ENCODE data around the gene COQ5.

COQ5 gene, protein sequence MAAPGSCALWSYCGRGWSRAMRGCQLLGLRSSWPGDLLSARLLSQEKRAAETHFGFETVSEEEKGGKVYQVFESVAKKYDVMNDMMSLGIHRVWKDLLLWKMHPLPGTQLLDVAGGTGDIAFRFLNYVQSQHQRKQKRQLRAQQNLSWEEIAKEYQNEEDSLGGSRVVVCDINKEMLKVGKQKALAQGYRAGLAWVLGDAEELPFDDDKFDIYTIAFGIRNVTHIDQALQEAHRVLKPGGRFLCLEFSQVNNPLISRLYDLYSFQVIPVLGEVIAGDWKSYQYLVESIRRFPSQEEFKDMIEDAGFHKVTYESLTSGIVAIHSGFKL

DNA sequence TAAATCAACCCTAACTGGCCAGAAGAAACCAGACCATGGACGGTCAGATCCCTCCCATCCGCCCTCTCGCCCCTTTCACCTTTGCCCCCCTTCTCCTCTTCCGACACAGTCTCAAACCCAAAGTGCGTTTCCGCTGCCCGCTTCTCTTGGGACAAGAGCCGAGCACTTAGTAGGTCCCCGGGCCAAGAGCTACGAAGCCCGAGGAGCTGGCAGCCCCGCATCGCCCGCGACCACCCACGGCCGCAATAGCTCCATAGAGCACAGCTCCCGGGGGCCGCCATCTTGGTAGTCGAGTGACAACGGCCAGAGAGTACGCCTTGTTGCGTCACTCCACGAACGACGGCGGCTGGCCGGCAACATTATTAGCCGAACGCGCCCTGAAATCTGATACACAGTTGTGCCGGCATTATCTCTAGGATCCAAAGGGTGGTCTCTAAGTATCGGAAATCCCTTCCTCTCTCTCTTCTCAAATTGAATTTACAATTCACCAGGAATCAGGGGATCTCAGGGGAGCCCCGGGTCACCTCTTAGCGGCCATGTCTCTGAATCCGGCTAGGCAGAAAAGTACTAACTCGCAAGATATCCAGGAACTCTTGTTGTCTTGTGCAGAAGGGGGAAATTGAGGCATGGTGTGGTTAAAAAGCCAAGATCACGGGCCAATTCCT lies at the start of gene COQ5:
Gene COQ5, minus strand, starts transcription at position 298 of the 665 bp plus-strand sequence. Its CDS starts 17 bp downstream, at position 281.
- peak; percentile 65 for TF ChIP-seq POLR2A (IDR thresholded peaks at IDR 0.05; ENCODE audit: low read depth, low read length)
- no peak for FAIRE-seq
- peak; percentile 67 for DNase-seq (ENCODE audit: insufficient read length, low spot score)

DNA sequence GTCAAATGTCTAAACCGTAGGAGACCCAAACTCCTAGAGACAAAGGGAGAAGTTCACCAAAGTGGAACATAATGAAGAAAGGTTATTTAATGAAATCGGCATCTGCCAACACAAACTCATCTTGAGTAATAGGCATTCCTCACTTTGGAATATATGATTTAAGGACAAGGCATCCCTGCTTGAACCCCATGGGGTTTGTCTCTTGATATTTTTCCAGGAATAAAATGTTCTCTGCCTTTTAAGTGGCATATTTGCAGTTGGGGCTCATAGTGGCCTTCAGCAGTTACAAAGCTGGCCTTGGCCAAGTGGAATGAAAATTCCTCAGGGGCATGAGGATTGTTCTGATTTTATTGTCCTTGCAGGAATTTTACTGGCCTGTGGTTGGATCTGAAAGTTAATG lies 45.1 kb upstream of the COQ5 start:
- FAIRE-seq (no peak), DNase-seq (ENCODE audit: insufficient read length, low spot score) (no peak)
- TF ChIP-seq POLR2A (IDR thresholded peaks at IDR 0.05; ENCODE audit: low read depth, low read length): no peak

DNA sequence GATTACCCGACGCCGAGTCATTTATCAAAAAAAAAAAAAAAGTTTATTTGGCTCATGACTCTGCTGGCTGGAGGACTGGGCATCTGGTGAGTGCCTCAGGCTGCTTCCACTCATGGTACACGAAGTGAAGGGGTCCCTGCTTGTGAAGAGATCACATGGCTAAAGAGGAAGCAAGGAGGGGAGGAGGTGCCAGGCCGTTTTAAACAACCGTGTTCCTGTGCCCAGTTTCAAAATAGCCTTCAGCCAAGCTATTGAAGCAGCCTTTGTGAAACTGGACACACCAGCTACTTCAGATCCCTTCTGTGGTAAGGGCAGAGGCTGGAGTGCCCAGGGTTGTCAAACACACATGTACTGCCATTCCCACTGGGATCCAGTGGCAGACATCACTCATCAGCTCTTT lies 44.6 kb upstream of the COQ5 start:
- no peak for FAIRE-seq
- TF ChIP-seq POLR2A (IDR thresholded peaks at IDR 0.05; ENCODE audit: low read depth, low read length): no peak
- DNase-seq (ENCODE audit: insufficient read length, low spot score): no peak

DNA sequence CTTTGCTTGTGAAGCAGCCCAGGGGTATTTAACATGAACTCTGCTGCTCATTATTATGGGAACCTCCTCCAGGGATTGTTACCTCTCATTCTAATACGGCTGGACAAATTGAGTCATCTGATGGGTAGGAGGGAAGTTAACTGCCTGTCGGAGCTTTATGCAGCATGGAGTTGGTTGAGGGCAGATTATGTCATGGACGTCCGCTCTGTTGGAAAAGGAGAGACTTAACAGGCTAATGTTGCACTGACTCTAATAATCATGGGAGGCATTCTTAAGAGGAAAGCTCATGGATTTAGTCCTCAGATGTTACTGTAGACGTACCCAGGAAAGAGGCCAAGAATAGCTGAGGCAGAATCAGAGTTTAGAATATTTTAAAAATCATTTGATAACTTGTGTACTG lies 42.3 kb upstream of the COQ5 start:
- no peak for TF ChIP-seq POLR2A (IDR thresholded peaks at IDR 0.05; ENCODE audit: low read depth, low read length)
- DNase-seq (ENCODE audit: insufficient read length, low spot score) (no peak), FAIRE-seq (no peak)

DNA sequence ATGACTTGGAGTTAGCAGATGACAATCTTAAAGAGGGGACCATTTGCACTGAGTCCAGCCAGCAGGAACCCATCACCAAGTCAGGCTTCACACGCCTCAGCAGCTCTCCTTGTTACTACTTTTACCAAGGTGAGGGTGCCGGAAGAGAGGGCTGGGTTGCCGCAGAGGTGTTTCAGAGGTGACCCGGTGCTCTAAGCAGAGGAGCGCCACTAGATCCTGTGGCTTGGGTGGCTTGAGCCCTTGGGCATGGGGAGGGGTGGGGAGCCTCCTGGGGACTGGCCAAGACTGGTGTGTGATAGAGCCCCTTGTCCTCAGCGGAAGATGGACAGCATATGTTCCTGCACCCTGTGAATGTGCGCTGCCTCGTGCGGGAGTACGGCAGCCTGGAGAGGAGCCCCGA lies 34.5 kb upstream of the COQ5 start:
- no peak for TF ChIP-seq POLR2A (IDR thresholded peaks at IDR 0.05; ENCODE audit: low read depth, low read length)
- DNase-seq (ENCODE audit: insufficient read length, low spot score) (no peak), FAIRE-seq (no peak)

DNA sequence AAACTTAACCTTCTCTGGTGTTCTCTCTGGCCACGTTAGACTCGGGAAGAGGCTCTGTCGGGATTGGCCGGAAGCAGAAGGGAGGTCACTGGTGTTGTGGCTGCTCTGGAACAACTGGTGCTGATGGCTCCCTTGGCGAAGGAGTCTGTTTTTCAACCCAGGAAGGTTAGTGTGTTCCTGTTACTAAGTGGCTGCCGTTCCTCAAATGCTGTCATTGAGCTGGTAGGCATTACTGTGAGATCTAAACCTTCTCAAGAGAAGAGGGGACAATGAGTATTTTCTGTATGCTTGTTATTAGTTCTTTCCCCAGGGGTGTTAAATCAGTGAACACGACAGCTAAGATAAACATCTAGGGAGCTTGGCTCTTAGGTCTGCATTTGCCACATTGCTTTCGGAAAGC lies 33.9 kb upstream of the COQ5 start:
- FAIRE-seq: no peak
- no peak for DNase-seq (ENCODE audit: insufficient read length, low spot score)
- no peak for TF ChIP-seq POLR2A (IDR thresholded peaks at IDR 0.05; ENCODE audit: low read depth, low read length)

DNA sequence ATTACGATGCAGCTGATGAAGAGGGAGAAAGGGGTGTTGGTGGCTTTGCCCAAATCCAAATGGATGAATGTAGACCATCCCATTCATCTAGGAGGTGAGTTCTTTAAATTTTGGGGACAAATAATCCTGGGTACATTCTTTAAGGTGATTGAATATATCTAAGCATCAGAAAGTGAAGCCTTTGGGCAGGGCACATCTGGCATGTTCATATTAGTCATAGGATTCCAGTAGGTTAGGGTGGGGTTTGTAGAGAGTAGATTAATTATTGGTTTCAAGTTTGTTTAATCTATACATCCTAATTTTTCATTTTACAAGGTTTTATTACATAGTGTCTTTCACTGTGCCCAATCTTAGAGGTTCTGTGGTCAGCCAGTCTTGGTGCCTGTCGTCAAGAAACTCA lies 28.6 kb upstream of the COQ5 start:
- DNase-seq (ENCODE audit: insufficient read length, low spot score): no peak
- TF ChIP-seq POLR2A (IDR thresholded peaks at IDR 0.05; ENCODE audit: low read depth, low read length): no peak

DNA sequence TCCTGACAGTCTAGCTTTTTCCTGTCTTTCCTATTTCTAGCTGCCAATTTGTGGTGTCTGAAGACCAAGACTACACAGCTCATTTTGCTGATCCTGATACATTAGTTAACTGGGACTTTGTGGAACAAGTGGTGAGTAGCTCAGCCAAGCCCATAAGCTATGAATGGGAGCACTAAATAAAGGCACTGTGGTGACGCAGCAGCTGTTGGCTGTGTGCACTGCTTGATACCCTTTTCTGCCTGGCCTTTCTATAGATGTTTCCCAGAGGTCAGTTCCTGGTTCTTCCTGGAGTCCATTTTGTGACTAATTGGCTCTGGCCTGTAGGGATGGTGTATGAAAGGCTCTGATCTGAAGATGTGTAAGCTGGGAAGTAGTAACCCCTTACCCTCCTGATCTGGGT lies 25.7 kb upstream of the COQ5 start:
- TF ChIP-seq POLR2A (IDR thresholded peaks at IDR 0.05; ENCODE audit: low read depth, low read length): no peak
- DNase-seq (ENCODE audit: insufficient read length, low spot score) (no peak), FAIRE-seq (no peak)

More for the DNA sequence above, 28.6 kb upstream of the COQ5 start:
- FAIRE-seq: no peak

DNA sequence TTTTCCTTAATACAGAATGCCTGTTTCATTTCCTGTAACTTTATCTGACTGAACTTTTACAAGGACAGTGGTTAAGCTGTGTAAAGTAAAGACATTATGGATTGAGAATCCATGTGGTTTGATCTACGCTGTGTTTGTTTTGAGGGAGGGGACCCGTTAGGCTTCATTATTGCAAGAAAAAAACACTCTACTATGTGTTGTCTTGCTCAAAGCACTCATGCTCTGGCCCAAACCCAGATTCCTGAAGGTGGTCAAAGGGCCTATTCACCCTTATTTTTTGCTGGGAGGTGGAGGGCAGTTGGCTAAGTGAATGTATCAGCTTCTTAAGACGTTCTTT lies 17.1 kb upstream of the COQ5 start:
- no peak for TF ChIP-seq POLR2A (IDR thresholded peaks at IDR 0.05; ENCODE audit: low read depth, low read length)
- no peak for FAIRE-seq

DNA sequence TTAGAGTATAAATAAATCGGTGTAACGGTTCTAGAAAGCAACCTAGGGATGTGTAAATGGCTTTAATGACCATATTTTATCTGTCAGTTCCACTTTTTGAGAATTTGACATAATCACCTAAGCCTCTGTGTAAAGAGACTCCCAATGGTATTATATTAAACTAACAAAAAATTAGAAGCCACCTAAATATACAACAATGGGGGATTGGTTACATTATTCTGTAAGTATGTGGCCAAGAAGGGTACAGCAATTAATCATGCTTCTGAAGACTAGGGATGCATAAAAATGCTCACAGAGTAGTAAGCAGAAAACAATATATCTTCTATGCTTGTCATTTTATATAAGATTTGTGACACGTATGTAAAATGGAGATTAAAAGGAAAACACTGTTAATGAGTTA lies 15.7 kb upstream of the COQ5 start:
- no peak for TF ChIP-seq POLR2A (IDR thresholded peaks at IDR 0.05; ENCODE audit: low read depth, low read length)
- FAIRE-seq: no peak
- no peak for DNase-seq (ENCODE audit: insufficient read length, low spot score)

More for the DNA sequence above, 17.1 kb upstream of the COQ5 start:
- no peak for DNase-seq (ENCODE audit: insufficient read length, low spot score)

DNA sequence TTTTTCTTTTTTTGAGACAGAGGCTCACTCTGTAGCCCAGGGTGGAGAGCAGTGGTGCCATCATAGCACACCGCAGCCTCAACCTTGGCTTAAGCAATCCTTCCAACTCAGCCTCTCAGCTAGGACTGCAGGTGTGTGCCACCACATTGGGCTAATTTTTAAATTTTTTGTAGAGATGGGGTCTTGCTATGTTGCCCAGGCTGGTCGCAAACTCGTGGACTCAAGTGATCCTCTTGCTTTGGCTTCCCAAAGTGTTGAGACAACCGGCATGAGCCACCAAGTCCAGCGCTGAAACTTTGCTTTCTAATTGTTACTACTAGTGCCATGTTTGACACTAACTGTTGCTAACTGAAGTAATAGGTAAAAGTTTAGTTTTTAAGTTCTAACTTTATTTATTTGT lies 13.2 kb upstream of the COQ5 start:
- no peak for TF ChIP-seq POLR2A (IDR thresholded peaks at IDR 0.05; ENCODE audit: low read depth, low read length)
- DNase-seq (ENCODE audit: insufficient read length, low spot score): no peak
- FAIRE-seq: no peak

DNA sequence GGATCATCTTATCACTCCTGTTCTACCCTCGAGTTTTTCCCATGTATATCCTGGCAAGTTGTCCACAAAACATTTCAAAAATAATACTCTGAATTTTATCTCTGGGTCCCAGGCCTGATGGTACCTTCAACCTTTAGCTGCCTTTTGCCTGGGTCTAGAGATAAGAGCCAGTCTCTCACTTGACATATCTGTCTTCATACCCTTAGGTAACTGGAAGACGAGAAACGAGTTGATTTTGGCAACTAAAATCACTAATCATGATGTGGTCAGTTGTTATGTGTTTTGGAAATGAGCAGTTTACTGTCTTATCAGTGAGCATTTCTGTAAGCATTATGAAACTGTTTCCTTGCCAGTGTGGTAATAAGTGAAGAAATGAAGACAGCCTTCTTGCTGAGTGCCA lies 11.5 kb upstream of the COQ5 start:
- no peak for TF ChIP-seq POLR2A (IDR thresholded peaks at IDR 0.05; ENCODE audit: low read depth, low read length)
- DNase-seq (ENCODE audit: insufficient read length, low spot score): no peak
- FAIRE-seq: no peak

DNA sequence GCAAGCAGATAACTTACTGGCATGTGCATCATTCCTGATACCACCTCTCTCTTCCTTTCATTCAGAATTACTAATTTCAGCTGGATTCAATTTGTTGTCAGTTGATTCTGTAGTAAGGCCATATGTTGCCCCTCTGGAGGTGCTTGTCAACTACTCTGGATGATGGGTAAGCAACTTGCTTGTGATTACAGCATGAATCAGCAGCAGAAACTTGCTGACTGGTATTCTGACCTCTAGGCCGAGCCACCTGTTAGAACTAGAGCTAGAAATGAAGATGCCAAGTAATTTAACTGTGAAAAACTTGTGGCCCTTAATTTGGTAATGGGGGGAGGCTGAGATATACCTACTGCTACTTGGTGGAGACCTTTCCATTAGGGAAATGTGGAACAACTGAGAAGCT lies 10.3 kb upstream of the COQ5 start:
- no peak for DNase-seq (ENCODE audit: insufficient read length, low spot score)

DNA sequence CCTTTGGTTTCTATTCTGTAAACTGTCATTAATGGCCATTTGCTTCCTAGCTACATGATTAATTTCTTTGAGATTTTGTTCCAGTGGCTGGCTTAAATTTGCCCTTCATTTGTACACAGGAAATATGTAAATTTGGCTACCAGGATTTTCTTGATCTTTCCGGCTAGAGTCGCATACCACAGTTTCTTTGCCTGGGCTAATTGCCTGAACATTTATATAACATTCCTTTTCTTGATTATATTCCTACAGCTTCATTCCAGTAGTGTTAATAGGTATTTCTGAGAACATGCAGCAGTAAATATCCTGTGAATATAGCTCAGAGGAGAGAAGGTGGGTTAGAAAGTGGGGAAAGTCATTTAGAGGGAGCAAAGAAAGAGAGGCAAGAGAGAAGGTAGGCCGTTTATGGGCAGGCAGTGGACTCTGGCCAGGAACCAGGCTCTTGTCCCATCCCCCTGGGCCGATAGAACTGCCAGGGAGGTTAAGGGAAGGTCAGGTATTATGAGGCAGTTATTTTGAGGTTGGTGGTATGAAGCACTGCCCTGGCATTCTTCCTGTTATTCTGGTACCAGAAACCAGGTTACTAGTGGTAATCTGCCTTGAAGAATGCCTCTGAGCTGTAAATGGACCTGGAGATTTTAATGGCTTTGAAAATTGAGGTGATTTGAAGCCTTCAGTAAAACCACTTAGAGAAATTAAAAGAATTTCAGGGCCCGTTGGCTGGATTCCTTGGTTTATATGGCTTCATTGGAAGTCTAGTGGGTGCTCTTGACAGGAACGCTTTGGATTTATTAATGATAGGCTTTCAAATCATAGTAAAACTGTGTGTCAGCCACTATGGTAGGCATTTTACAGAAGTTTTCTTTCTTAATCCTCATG lies 9.6 kb upstream of the COQ5 start:
- no peak for TF ChIP-seq POLR2A (IDR thresholded peaks at IDR 0.05; ENCODE audit: low read depth, low read length)
- FAIRE-seq (peak; percentile 91), DNase-seq (ENCODE audit: insufficient read length, low spot score) (peak; percentile 67)

More for the DNA sequence above, 10.3 kb upstream of the COQ5 start:
- TF ChIP-seq POLR2A (IDR thresholded peaks at IDR 0.05; ENCODE audit: low read depth, low read length): no peak
- FAIRE-seq: peak; percentile 48

Data from H54 (cell line).